ENCODE results near the gene ACADVL.

The ACADVL gene

GRCh38 chr17:7217113-7217987 lies 2.4 kb upstream of the ACADVL start:
- DNase-seq, result no peak

- DNase-seq, result no peak
Measured at GRCh38 chr17:7218166-7218565, 1.6 kb upstream of the ACADVL start.

- DNase-seq, result no peak
Measured at GRCh38 chr17:7218758-7219157, 980 bp upstream of the ACADVL start.

- no peak for DNase-seq
Measured at GRCh38 chr17:7219229-7219811, 418 bp upstream of the ACADVL start.

GRCh38 chr17:7220593-7221277 lies 997 bp downstream of the ACADVL start:
- DNase-seq, result no peak

GRCh38 chr17:7221278-7222092 lies 1.7 kb downstream of the ACADVL start:
- no peak for DNase-seq

- no peak for DNase-seq
Measured at GRCh38 chr17:7222093-7222971, 2.6 kb downstream of the ACADVL start.

GRCh38 chr17:7222972-7223292 lies 3.2 kb downstream of the ACADVL start:
- DNase-seq, result no peak

GRCh38 chr17:7223375-7223774 lies 3.6 kb downstream of the ACADVL start:
- DNase-seq, result no peak

GRCh38 chr17:7224110-7224509 lies 4.4 kb downstream of the ACADVL start:
- DNase-seq, result no peak

GRCh38 chr17:7224661-7225111 lies 4.9 kb downstream of the ACADVL start:
- no peak for DNase-seq

GRCh38 chr17:7225711-7226331 lies 6.1 kb downstream of the ACADVL start:
- DNase-seq, result no peak

GRCh38 chr17:7226721-7227710 lies 7.3 kb downstream of the ACADVL start:
- no peak for DNase-seq

- no peak for DNase-seq
Measured at GRCh38 chr17:7228920-7229319, 9.2 kb downstream of the ACADVL start.

- DNase-seq, result no peak
Measured at GRCh38 chr17:7229504-7229903, 9.8 kb downstream of the ACADVL start.

GRCh38 chr17:7232114-7232513 lies 12.4 kb downstream of the ACADVL start:
- DNase-seq, result no peak

- DNase-seq, result no peak
Measured at GRCh38 chr17:7233701-7234082, 14.0 kb downstream of the ACADVL start.

GRCh38 chr17:7234083-7234951 lies 14.6 kb downstream of the ACADVL start, which contains the start of gene DVL2:
TSS of gene DVL2 (minus strand) at chr17:7234517. CDS start at chr17:7234262, 255 bp downstream.
- peak; percentile 51 for DNase-seq
